HepG2 (cell line): ENCODE measurements around the gene U2SURP. TPM values are rescaled to one million over a fixed set of nuclear protein-coding genes. Genes with fewer than 3 reads are reported as not detected.

Experiments used
- ATAC-seq: fragments of 200-7000 bp; cut with Tn5 transposase; 3 replicates; pipeline ENCODE4 v1.9.1; 2020; ENCODE audit warnings: mild to moderate bottlenecking, moderate library complexity
- BruUV-seq: library from RNA; stranded (reverse); fragments of 400-500 nt; replicated peaks from 2 replicates; lab custom pipeline; 2021; lab: Mats Ljungman, UMichigan
- CTCF ChIA-PET: fragments of 300-600 bp; formaldehyde crosslinking; extraction: SDS; loops from one replicate; lab custom pipeline; 2021; ENCODE audit warnings: low total read pairs, inconsistent platforms, low intra/inter-chr PET ratio; lab: Yijun Ruan, JAX
- POLR2A ChIA-PET: fragments of 350-600 bp; sonication (Branson Sonifier 250); formaldehyde crosslinking; loops from one replicate; lab custom pipeline; 2020; ENCODE audit warnings: antibody characterized with exemption, inconsistent platforms; lab: Yijun Ruan, JAX
- DNase-seq: peaks from one replicate; pipeline ENCODE4 v3.0.0-alpha.2; 2015; ENCODE audit warnings: low spot score
- FAIRE-seq: peaks from 3 replicates; lab custom pipeline; 2011; peaks lifted over from hg19 to GRCh38; lab: Jason Lieb, UNC
- H2AFZ ChIP-seq: one replicate; pipeline ENCODE4 v1.6.1; 2011; ENCODE audit warnings: low read length, inconsistent platforms
- H3K27ac ChIP-seq: fragments of 300-600 bp; 3 replicates; pipeline ENCODE4 v1.8.0; 2011; ENCODE audit warnings: mixed run types, mild to moderate bottlenecking, mixed read lengths, low read length, inconsistent platforms; ENCODE audit not compliant: insufficient read depth; ENCODE audit errors: extremely low read length
- H3K27me3 ChIP-seq, 2 experiments: fragments of 200-600 bp in 1 of 2; 2 replicates in 1 of 2; 3 replicates in 1 of 2; pipeline versions ENCODE4 v1.6.0 to v1.8.0; 2011; ENCODE audit warnings: low read length in 2 of 2, mild to moderate bottlenecking in 2 of 2, moderate library complexity in 2 of 2, inconsistent platforms in 1 of 2; ENCODE audit not compliant: insufficient read depth in 2 of 2, control insufficient read depth in 1 of 2
- H3K36me3 ChIP-seq, 2 experiments: fragments of 200-600 bp in 1 of 2; replicated peaks in 1 of 2; 2 replicates in 1 of 2; 3 replicates in 1 of 2; pipeline versions ENCODE4 v1.5.1 to v1.8.0; 2011; ENCODE audit warnings: low read length in 2 of 2, inconsistent platforms in 1 of 2; ENCODE audit not compliant: insufficient read depth in 2 of 2, control insufficient read depth in 1 of 2
- H3K4me1 ChIP-seq: 2 replicates; pipeline ENCODE4 v1.5.1; 2012; ENCODE audit warnings: low read length, inconsistent platforms; ENCODE audit not compliant: insufficient read depth
- H3K4me2 ChIP-seq: 2 replicates; pipeline ENCODE4 v1.6.0; 2011; ENCODE audit warnings: low read depth, low read length, inconsistent platforms
- H3K4me3 ChIP-seq, 3 experiments: fragments of 200-600 bp in 1 of 3; sonication (generic), shearing (Covaris generic) in 1 of 3; replicated peaks in 1 of 3; 2 replicates each; pipeline ENCODE4 v1.5.1; 2011 to 2016; ENCODE audit warnings: low read length in 3 of 3, inconsistent platforms in 2 of 3, low read depth in 2 of 3, mild to moderate bottlenecking in 2 of 3, control low read depth in 1 of 3, mixed read lengths in 1 of 3; ENCODE audit not compliant: insufficient read depth in 1 of 3
- H3K79me2 ChIP-seq: one replicate; pipeline ENCODE4 v1.6.1; 2011; ENCODE audit warnings: low read length, inconsistent platforms; ENCODE audit not compliant: insufficient read depth
- H3K9ac ChIP-seq: 2 replicates; pipeline ENCODE4 v1.6.0; 2011; ENCODE audit warnings: mild to moderate bottlenecking, low read depth, low read length, inconsistent platforms; ENCODE audit not compliant: insufficient read depth
- H3K9me3 ChIP-seq: 2 replicates; pipeline ENCODE4 v1.5.1; 2012; ENCODE audit warnings: mild to moderate bottlenecking, low read length
- H4K20me1 ChIP-seq: 2 replicates; pipeline ENCODE4 v1.6.0; 2011; ENCODE audit warnings: inconsistent platforms, mild to moderate bottlenecking, low read length, moderate library complexity; ENCODE audit not compliant: insufficient read depth
- AHR ChIP-seq: IDR thresholded peaks from 2 replicates; pipeline ENCODE4 v1.6.1; 2018; ENCODE audit warnings: missing genetic modification reagents, missing compliant biosample characterization
- ARNTL ChIP-seq: sonication (generic); formaldehyde crosslinking; IDR thresholded peaks from 2 replicates; pipeline ENCODE4 v1.4.0; 2020; ENCODE audit warnings: mild to moderate bottlenecking, missing genetic modification reagents
- EEA1 ChIP-seq: sonication (generic); formaldehyde crosslinking; IDR thresholded peaks from 2 replicates; pipeline ENCODE4 v1.5.1; 2020; ENCODE audit warnings: mild to moderate bottlenecking, missing genetic modification reagents, borderline replicate concordance
- HDAC2 ChIP-seq: sonication (generic); formaldehyde crosslinking; IDR thresholded peaks from 2 replicates; pipeline ENCODE4 v1.4.0; 2020; ENCODE audit warnings: missing genetic modification reagents
- ISL2 ChIP-seq: sonication (generic); formaldehyde crosslinking; IDR thresholded peaks from 2 replicates; pipeline ENCODE4 v1.5.0; 2020; ENCODE audit warnings: missing genetic modification reagents
- KDM5B ChIP-seq: sonication (generic); formaldehyde crosslinking; IDR thresholded peaks from 2 replicates; pipeline ENCODE4 v1.4.0; 2020; ENCODE audit warnings: missing genetic modification reagents, mild to moderate bottlenecking, borderline replicate concordance
- MED1 ChIP-seq: sonication (generic); formaldehyde crosslinking; IDR thresholded peaks from 2 replicates; pipeline ENCODE4 v1.4.0; 2020; ENCODE audit warnings: missing genetic modification reagents
- MEIS2 ChIP-seq: sonication (generic); formaldehyde crosslinking; IDR thresholded peaks from 2 replicates; pipeline ENCODE4 v1.9.0; 2021; ENCODE audit warnings: mild to moderate bottlenecking, missing genetic modification reagents
- MIER3 ChIP-seq: IDR thresholded peaks from 2 replicates; pipeline ENCODE4 v1.6.1; 2016; ENCODE audit warnings: missing compliant biosample characterization, borderline replicate concordance
- MYC ChIP-seq: sonication (generic); formaldehyde crosslinking; IDR thresholded peaks from 2 replicates; pipeline ENCODE4 v1.9.0; 2021; ENCODE audit warnings: missing genetic modification reagents, borderline replicate concordance
- NONO ChIP-seq, 2 experiments: fragments of 450-650 bp in 1 of 2; sonication (generic) in 1 of 2; formaldehyde crosslinking in 1 of 2; IDR thresholded peaks in 1 of 2; conservative IDR thresholded peaks in 1 of 2; 2 replicates each; pipeline versions ENCODE4 v1.6.1 to v1.8.0; 2017 to 2022; ENCODE audit warnings: mild to moderate bottlenecking in 1 of 2, missing genetic modification reagents in 1 of 2, moderate library complexity in 1 of 2
- REL ChIP-seq: sonication (generic); formaldehyde crosslinking; conservative IDR thresholded peaks from 2 replicates; pipeline ENCODE4 v1.8.0; 2022; ENCODE audit warnings: mild to moderate bottlenecking, missing genetic modification reagents, moderate library complexity
- SALL1 ChIP-seq: sonication (generic); formaldehyde crosslinking; IDR thresholded peaks from 2 replicates; pipeline ENCODE4 v1.8.0; 2022; ENCODE audit warnings: mild to moderate bottlenecking, missing genetic modification reagents
- SPEN ChIP-seq: sonication (generic); formaldehyde crosslinking; IDR thresholded peaks from 2 replicates; pipeline ENCODE4 v1.5.1; 2020; ENCODE audit warnings: low read depth, mild to moderate bottlenecking, missing genetic modification reagents
- SYNCRIP ChIP-seq: fragments of 200-400 bp; formaldehyde crosslinking; IDR thresholded peaks from 2 replicates; pipeline ENCODE4 v1.6.1; 2018; ENCODE audit warnings: mild to moderate bottlenecking, low read depth, low read length; ENCODE audit not compliant: insufficient read depth
- TAF1 ChIP-seq: sonication (generic); formaldehyde crosslinking; IDR thresholded peaks from 2 replicates; pipeline ENCODE4 v1.4.0; 2020; ENCODE audit warnings: missing genetic modification reagents
- YY1 ChIP-seq: IDR thresholded peaks from 2 replicates; pipeline ENCODE4 v1.6.1; 2011; ENCODE audit warnings: low read length, low read depth, moderate library complexity, mild to moderate bottlenecking; ENCODE audit not compliant: insufficient read depth, insufficient replicate concordance
- ZBTB14 ChIP-seq: sonication (generic); formaldehyde crosslinking; IDR thresholded peaks from 2 replicates; pipeline ENCODE4 v1.4.0; 2020; ENCODE audit warnings: missing genetic modification reagents
- ZGPAT ChIP-seq: IDR thresholded peaks from 2 replicates; pipeline ENCODE4 v1.6.1; 2016; ENCODE audit warnings: mild to moderate bottlenecking
- ZNF337 ChIP-seq: sonication (generic); formaldehyde crosslinking; IDR thresholded peaks from 2 replicates; pipeline ENCODE4 v1.5.1; 2020; ENCODE audit warnings: missing genetic modification reagents, low read depth, mild to moderate bottlenecking, borderline replicate concordance
- ZNF670 ChIP-seq: sonication (generic); formaldehyde crosslinking; IDR thresholded peaks from 2 replicates; pipeline ENCODE4 v1.8.0; 2022; ENCODE audit warnings: mild to moderate bottlenecking, missing genetic modification reagents, borderline replicate concordance
- WGBS: methylation state at CpG from one replicate; pipeline ENCODE4 v1.1.6; 2017; ENCODE audit warnings: low lambda C conversion rate; 5-methylcytosine and 5-hydroxymethylcytosine counted together
- in situ Hi-C: cut with HindIII; loops from 2 replicates; pipeline ENCODE4 v1.10.0; 2017; ENCODE audit warnings: low pct_unique_long_range_greater_than_20kb; ENCODE audit not compliant: extremely low pct_ligation_motif_present
- intact Hi-C: fragments of 100-400 bp; cut with micrococcal nuclease; formaldehyde crosslinking; loops from one replicate; pipeline ENCODE4 v1.10.0; 2022; ENCODE audit not compliant: unreplicated experiment
- polyA plus RNA-seq, 8 experiments: library from polyadenylated mRNA; depleted of rRNA in 3 of 8; stranded (reverse) in 7 of 8; unstranded in 1 of 8; fragments of >200 nt; fragmentation: Illumina TruSeq in 4 of 8; extraction: Trizol in 4 of 8; gene quantifications; 2 replicates each; pipeline versions ENCODE4 v1.2.1 to v1.2.3, GENCODE V29; 2011 to 2016; ENCODE audit warnings: low read depth in 4 of 8, missing spikeins in 1 of 8, mixed read lengths in 1 of 8; ENCODE audit not compliant: insufficient read depth in 1 of 8
- total RNA-seq, 5 experiments: library from RNA; depleted of rRNA; stranded (reverse); fragments of >200 nt; fragmentation: Illumina TruSeq; extraction: Trizol; gene quantifications; 2 replicates each; pipeline ENCODE4 v1.2.3, GENCODE V29; 2016; ENCODE audit warnings: low read depth in 1 of 5

U2SURP gene
- total and polyA plus RNA-seq, 2 of the 13 experiments (the other 11 are each of a cell fraction or from before 2014, with no cell fraction given) = 55.9 to 173 TPM

GRCh38 chr3:142963516-142964448, 37.6 kb upstream of the U2SURP start, which contains the start of gene PAQR9:
Gene PAQR9, minus strand, starts transcription at chr3:142963674. Its CDS starts 338 bp downstream, at chr3:142963336.
- intact Hi-C loops (no loop called here), in situ Hi-C loops (no loop called here)
- no peaks in the 10 kb centered on the region for H4K20me1 ChIP-seq
- ChIA-PET POLR2A (interaction anchor here (0.9 to 2.3 kb wide), 7 partner anchors 11 to 40 kb away, joined by 3 to 5 read pairs (median 4); no protein-coding TSS in a partner anchor), CTCF (interaction anchor here (1.5 kb wide), 1 partner anchor 22 kb away, joined by 4 read pairs; no protein-coding TSS in a partner anchor)
- peak; percentile 47 for DNase-seq
- H2AFZ ChIP-seq = no peak within 1 kb of the TSS
- peaks cover 4% of the 10 kb centered on the region for H3K79me2 ChIP-seq
- 95% methylated on average over 15 of the region's 117 CpGs for WGBS
- H3K4me2 ChIP-seq = peak within 1 kb of the TSS; percentile 72
- peak within 1 kb of the TSS; percentile 55 to 72 (median 66); a peak in 5 of 6 replicates for H3K4me3 ChIP-seq
- FAIRE-seq = no peak
- ATAC-seq = peak; percentile 89
- no TSS peak for BruUV-seq
- peak within 1 kb of the TSS; percentile 62; the same call in 1 of the 2 replicates for H3K9ac ChIP-seq
- H3K27me3 ChIP-seq = peaks cover 0 to 10% of the 10 kb centered on the region in 2 experiments; a peak in 1 of 5 replicates
- no peaks in the 10 kb centered on the region for H3K9me3 ChIP-seq
- H3K4me1 ChIP-seq = peaks cover 55% of the 10 kb centered on the region
- peak within 1 kb of the TSS; percentile 68 for H3K27ac ChIP-seq
- H3K36me3 ChIP-seq = no peaks in the 10 kb centered on the region
- TF ChIP-seq MED1 (CRISPR knock-in tag) (peak; percentile 74), YY1 (peak; percentile 43), NONO (IDR thresholded peaks at IDR 0.05) (no peak), NONO (CRISPR knock-in tag; conservative IDR thresholded peaks at IDR 0.05) (peak; percentile 74), ZBTB14 (CRISPR knock-in tag) (peak; percentile 85), ZNF670 (CRISPR knock-in tag) (peak; percentile 44; the same call in 1 of the 2 replicates), ISL2 (CRISPR knock-in tag) (peak; percentile 75), AHR (CRISPR knock-in tag) (no peak), SPEN (CRISPR knock-in tag) (0 out of 2 replicates have a peak, but pooled peaks have one; percentile 42), ZNF337 (CRISPR knock-in tag) (no peak), SALL1 (CRISPR knock-in tag) (peak; percentile 85), KDM5B (CRISPR knock-in tag) (peak; percentile 70; the same call in 1 of the 2 replicates), HDAC2 (CRISPR knock-in tag) (peak; percentile 41; the same call in 1 of the 2 replicates), TAF1 (peak; percentile 61), MEIS2 (peak; percentile 25; the same call in 1 of the 2 replicates), REL (CRISPR knock-in tag) (no peak), EEA1 (CRISPR knock-in tag) (0 out of 2 replicates have a peak, but pooled peaks have one; percentile 25), MYC (CRISPR knock-in tag) (peak; percentile 81), ARNTL (CRISPR knock-in tag) (peak; percentile 33; the same call in 1 of the 2 replicates), ZGPAT (peak; percentile 64; the same call in 1 of the 2 replicates), MIER3 (CRISPR knock-in tag) (peak; percentile 16; the same call in 1 of the 2 replicates), SYNCRIP (no peak)
